MM.1S (cell line): ENCODE results near the gene PPP2R5B.

Experiments used
- DNase-seq: peaks from one replicate; pipeline ENCODE4 v3.0.0-alpha.2; 2015
- H2AFZ ChIP-seq: fragments of 300-600 bp; sonication (generic); 2 replicates; pipeline ENCODE4 v1.6.0; 2016; ENCODE audit warnings: antibody characterized with exemption, low read length
- H3F3A ChIP-seq: fragments of 300-600 bp; sonication (generic); 2 replicates; pipeline ENCODE4 v1.6.1; 2016; ENCODE audit warnings: mild to moderate bottlenecking, antibody characterized with exemption, low read length, moderate library complexity, mixed read lengths; ENCODE audit not compliant: insufficient read depth
- H3K27ac ChIP-seq: fragments of 300-600 bp; sonication (generic); 2 replicates; pipeline ENCODE4 v1.5.1; 2016; ENCODE audit warnings: mild to moderate bottlenecking, low read length
- H3K27me3 ChIP-seq: fragments of 300-600 bp; sonication (generic); replicated peaks from 2 replicates; pipeline ENCODE4 v1.6.0; 2016; ENCODE audit warnings: low read length; ENCODE audit not compliant: insufficient read depth
- H3K36me3 ChIP-seq: fragments of 300-600 bp; sonication (generic); replicated peaks from 2 replicates; pipeline ENCODE4 v1.6.1; 2016; ENCODE audit warnings: mild to moderate bottlenecking, low read length, mixed read lengths; ENCODE audit not compliant: insufficient read depth
- H3K4me1 ChIP-seq: fragments of 300-600 bp; sonication (generic); 2 replicates; pipeline ENCODE4 v1.6.1; 2016; ENCODE audit warnings: low read length, mixed read lengths
- H3K4me2 ChIP-seq: fragments of 300-600 bp; sonication (generic); 2 replicates; pipeline ENCODE4 v1.6.0; 2016; ENCODE audit warnings: low read depth, low read length
- H3K4me3 ChIP-seq: fragments of 300-600 bp; sonication (generic); 2 replicates; pipeline ENCODE4 v1.5.1; 2016; ENCODE audit warnings: low read length, mixed read lengths
- H3K79me2 ChIP-seq: fragments of 300-600 bp; sonication (generic); 2 replicates; pipeline ENCODE4 v1.6.1; 2016; ENCODE audit warnings: mixed run types, low read length, mixed read lengths
- H3K9ac ChIP-seq: fragments of 300-600 bp; sonication (generic); 2 replicates; pipeline ENCODE4 v1.6.1; 2016; ENCODE audit warnings: low read length, mixed read lengths
- H3K9me2 ChIP-seq: fragments of 300-600 bp; sonication (generic); replicated peaks from 2 replicates; pipeline ENCODE4 v1.6.1; 2016; ENCODE audit warnings: mild to moderate bottlenecking, low read length, mixed read lengths; ENCODE audit not compliant: insufficient read depth
- H3K9me3 ChIP-seq: fragments of 300-600 bp; sonication (generic); replicated peaks from 2 replicates; pipeline ENCODE4 v1.6.1; 2016; ENCODE audit warnings: mild to moderate bottlenecking, low read length, mixed read lengths; ENCODE audit not compliant: insufficient read depth
- H4K20me1 ChIP-seq: fragments of 300-600 bp; sonication (generic); 2 replicates; pipeline ENCODE4 v1.6.1; 2016; ENCODE audit warnings: mild to moderate bottlenecking, low read length, moderate library complexity, mixed read lengths; ENCODE audit not compliant: insufficient read depth
- EZH2 ChIP-seq: fragments of 300-600 bp; sonication (generic); optimal IDR thresholded peaks from 2 replicates; pipeline ENCODE3; 2017; ENCODE audit warnings: low read depth, mild to moderate bottlenecking, antibody characterized with exemption, low read length, mixed read lengths
- EZH2phosphoT487 ChIP-seq: fragments of 300-600 bp; sonication (generic); IDR thresholded peaks from 2 replicates; pipeline ENCODE4 v1.6.1; 2018; ENCODE audit warnings: antibody characterized with exemption, low read length
- TF ChIP-seq, protein P1 (sequence below): fragments of 300-600 bp; sonication (generic); IDR thresholded peaks from 2 replicates; pipeline ENCODE4 v1.5.1; 2016; ENCODE audit warnings: antibody characterized with exemption, low read length, mixed read lengths

The PPP2R5B gene

GRCh38 chr11:64890522-64890939, 34.0 kb upstream of the PPP2R5B start:
- H3K9ac ChIP-seq: no peak overlapping the region
- H3K4me2 ChIP-seq: no peak overlapping the region
- peaks cover 6% of the 10 kb centered on the region; the same call in 1 of the 2 replicates for H3K27me3 ChIP-seq
- H3K27ac ChIP-seq: no peak overlapping the region
- 0 out of 2 replicates have a peak, but pooled peaks cover 2% of the 10 kb centered on the region for H3K4me1 ChIP-seq
- no peak overlapping the region for H3K4me3 ChIP-seq
- DNase-seq: no peak
- H4K20me1 ChIP-seq: no peaks in the 10 kb centered on the region
- no peaks in the 10 kb centered on the region for H3K9me2 ChIP-seq
- H2AFZ ChIP-seq: no peak overlapping the region
- no peaks in the 10 kb centered on the region for H3F3A ChIP-seq
- no peaks in the 10 kb centered on the region for H3K9me3 ChIP-seq
- H3K79me2 ChIP-seq: no peaks in the 10 kb centered on the region
- TF ChIP-seq EZH2phosphoT487 (no peak), EZH2 (no peak)
- TF ChIP-seq, protein P1, sequence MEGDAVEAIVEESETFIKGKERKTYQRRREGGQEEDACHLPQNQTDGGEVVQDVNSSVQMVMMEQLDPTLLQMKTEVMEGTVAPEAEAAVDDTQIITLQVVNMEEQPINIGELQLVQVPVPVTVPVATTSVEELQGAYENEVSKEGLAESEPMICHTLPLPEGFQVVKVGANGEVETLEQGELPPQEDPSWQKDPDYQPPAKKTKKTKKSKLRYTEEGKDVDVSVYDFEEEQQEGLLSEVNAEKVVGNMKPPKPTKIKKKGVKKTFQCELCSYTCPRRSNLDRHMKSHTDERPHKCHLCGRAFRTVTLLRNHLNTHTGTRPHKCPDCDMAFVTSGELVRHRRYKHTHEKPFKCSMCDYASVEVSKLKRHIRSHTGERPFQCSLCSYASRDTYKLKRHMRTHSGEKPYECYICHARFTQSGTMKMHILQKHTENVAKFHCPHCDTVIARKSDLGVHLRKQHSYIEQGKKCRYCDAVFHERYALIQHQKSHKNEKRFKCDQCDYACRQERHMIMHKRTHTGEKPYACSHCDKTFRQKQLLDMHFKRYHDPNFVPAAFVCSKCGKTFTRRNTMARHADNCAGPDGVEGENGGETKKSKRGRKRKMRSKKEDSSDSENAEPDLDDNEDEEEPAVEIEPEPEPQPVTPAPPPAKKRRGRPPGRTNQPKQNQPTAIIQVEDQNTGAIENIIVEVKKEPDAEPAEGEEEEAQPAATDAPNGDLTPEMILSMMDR: no peak
- H3K36me3 ChIP-seq: no peaks in the 10 kb centered on the region

- Histone ChIP-seq H3K36me3 (no peaks in the 10 kb centered on the region), H3K4me3 (no peak overlapping the region), H3K9me2 (no peaks in the 10 kb centered on the region), H4K20me1 (no peaks in the 10 kb centered on the region), H3K9me3 (no peaks in the 10 kb centered on the region), H3K4me1 (0 out of 2 replicates have a peak, but pooled peaks cover 2% of the 10 kb centered on the region), H3K9ac (no peak overlapping the region), H3K27ac (no peak overlapping the region), H3K27me3 (no peaks in the 10 kb centered on the region), H3F3A (no peaks in the 10 kb centered on the region), H2AFZ (no peak overlapping the region), H3K79me2 (no peaks in the 10 kb centered on the region), H3K4me2 (no peak overlapping the region)
- DNase-seq: no peak
- TF ChIP-seq, protein P1: no peak
- TF ChIP-seq EZH2: no peak
- no peak for TF ChIP-seq EZH2phosphoT487
Observed at GRCh38 chr11:64891215-64891848, 33.2 kb upstream of the PPP2R5B start.

DNA sequence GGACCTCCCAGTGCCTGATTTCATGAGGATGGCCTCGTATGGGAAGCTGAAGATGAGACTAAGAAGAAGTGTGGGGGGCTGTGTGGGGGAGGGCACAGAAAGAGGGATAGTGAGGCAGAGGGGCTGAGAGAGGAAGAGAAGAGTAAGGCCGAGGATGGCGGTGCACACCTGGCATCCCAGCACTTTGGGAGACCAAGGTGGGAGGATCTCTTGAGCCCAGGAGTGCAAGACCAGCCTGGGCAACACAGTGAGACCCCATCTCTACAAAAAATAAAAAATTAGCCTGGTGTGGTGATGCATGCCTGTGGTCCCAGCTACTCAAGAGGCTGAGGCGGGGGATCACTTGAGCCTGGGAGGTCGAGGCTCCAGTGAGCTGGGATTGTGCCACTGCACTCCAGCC, 32.6 kb upstream of the PPP2R5B start:
- Histone ChIP-seq H3K27ac (no peak overlapping the region), H4K20me1 (no peaks in the 10 kb centered on the region), H3K4me3 (no peak overlapping the region), H3K4me1 (0 out of 2 replicates have a peak, but pooled peaks cover 2% of the 10 kb centered on the region), H2AFZ (no peak overlapping the region), H3K9ac (no peak overlapping the region), H3K79me2 (no peaks in the 10 kb centered on the region), H3F3A (no peaks in the 10 kb centered on the region), H3K27me3 (no peaks in the 10 kb centered on the region), H3K9me3 (no peaks in the 10 kb centered on the region), H3K4me2 (no peak overlapping the region), H3K36me3 (no peaks in the 10 kb centered on the region), H3K9me2 (no peaks in the 10 kb centered on the region)
- TF ChIP-seq EZH2phosphoT487 (no peak), EZH2 (no peak)
- TF ChIP-seq, protein P1: no peak
- DNase-seq: no peak
